Stomach smooth muscle (tissue), 2 donors: Measurements from ENCODE around the gene CD82.
"Not testable (repeated sequence)": the region's sequence is repeated elsewhere in the genome, so short reads cannot be mapped to it uniquely, and the experiment has no call there.

Experiments used
- H3K27ac ChIP-seq: one replicate; pipeline ENCODE4 v1.7.0; 2013; ENCODE audit warnings: mild to moderate bottlenecking, low read length, inconsistent platforms
- H3K27me3 ChIP-seq, 2 donors: one replicate each; pipeline ENCODE4 v1.7.0; 2013; ENCODE audit warnings: low read length in 2 of 2; ENCODE audit not compliant: insufficient read depth in 2 of 2, control insufficient read depth in 1 of 2
- H3K36me3 ChIP-seq, 2 donors: one replicate each; pipeline ENCODE4 v1.7.0; 2013; ENCODE audit warnings: low read length in 2 of 2; ENCODE audit not compliant: control insufficient read depth in 2 of 2, insufficient read depth in 2 of 2
- H3K4me1 ChIP-seq: one replicate; pipeline ENCODE4 v1.7.0; 2013; ENCODE audit warnings: low read length; ENCODE audit not compliant: control insufficient read depth, insufficient read depth
- H3K4me3 ChIP-seq, 2 donors: one replicate each; pipeline ENCODE4 v1.7.0; 2013; ENCODE audit warnings: low read length in 2 of 2
- H3K9ac ChIP-seq, 2 donors: one replicate each; pipeline ENCODE4 v1.7.0; 2013; ENCODE audit warnings: low read length in 2 of 2, mild to moderate bottlenecking in 1 of 2
- H3K9me3 ChIP-seq, 2 donors: one replicate each; pipeline ENCODE4 v1.7.0; 2013; ENCODE audit warnings: low read length in 2 of 2; ENCODE audit not compliant: control insufficient read depth in 2 of 2
- donor health status: healthy.
- donor health status: Pancreatic carcinoma.

The CD82 gene

DNA sequence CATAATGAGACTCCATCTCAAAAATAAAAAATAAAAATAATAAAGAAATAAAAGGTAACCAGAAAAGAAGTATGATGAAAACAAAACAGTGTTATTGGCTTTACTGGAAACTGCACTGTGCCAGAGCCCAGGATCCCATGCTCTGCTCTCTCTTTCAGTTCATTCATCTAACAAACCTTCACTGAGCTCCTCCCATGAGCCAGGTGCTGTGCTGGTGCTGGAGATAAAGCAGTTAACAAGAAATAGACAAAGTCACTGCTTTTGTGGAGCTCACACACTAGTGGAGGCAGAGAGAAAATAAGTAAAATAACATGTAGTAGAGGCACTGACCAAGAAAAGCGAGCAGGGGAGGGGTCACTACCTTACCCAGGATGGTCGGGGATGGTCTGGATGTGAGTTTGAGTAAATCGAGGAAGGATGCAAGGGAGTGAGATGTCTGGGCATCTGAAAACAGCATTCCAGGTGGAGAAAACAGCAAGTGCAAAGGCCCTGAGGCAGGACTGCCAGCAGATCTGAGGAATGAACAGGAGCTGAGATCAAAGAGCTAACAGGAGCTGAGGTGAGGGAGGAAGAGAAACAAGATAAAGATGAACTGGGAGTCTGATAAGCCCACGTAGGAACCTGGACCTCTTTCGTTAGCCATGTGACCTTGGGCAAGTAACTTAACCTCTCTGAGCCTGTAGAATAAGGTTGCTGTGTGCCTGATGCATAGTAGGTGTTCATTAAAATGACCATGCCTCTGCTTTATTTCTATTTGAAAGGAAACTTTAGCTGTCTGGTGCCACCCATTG, 31.3 kb upstream of the CD82 start:
- Histone ChIP-seq H3K36me3 (no peaks in the 10 kb centered on the region), H3K9ac (no peak overlapping the region), H3K9me3 (no peaks in the 10 kb centered on the region), H3K4me3 (no peak overlapping the region), H3K27ac (no peak overlapping the region), H3K4me1 (peaks cover 7% of the 10 kb centered on the region), H3K27me3 (peaks cover 4 to 8% of the 10 kb centered on the region in 2 donors)

DNA sequence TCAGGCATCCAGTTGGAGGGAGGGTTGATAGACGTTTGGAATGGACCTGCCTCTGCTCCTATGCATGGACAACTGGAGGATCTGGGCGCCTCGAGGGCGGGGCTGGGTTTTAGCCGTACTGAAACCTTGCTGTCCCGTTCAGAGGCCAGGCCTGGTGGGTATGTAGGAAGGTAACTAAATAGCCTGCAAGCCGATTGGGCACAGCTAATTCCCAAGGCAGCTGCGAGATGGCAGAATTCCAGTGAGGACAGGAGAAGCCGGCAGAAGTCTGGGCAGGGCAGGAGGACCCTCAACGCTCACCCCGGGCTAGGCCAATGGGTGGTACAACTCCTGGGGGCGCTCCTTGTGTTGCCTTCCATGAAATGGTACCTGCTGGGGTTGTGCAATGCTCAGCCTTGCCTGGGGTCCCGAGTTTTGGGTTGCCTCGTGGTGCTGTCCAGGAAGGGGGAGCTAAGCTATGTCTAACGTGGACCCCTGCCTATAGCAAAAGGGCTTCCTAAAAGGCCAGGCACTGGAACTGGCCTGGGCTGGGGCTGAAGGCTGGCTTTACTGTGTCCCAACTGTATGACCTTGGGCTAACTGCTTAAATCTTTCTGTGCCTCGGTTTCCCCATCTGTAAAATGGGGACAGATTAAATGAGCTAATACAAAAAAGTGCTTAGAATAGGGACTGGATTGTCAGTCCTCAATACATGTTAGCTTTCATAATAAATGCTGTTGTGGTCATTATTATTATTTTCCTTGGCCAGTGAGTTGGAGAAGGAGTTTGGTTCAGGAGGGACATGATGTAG, 30.1 kb upstream of the CD82 start:
- Histone ChIP-seq H3K36me3 (no peaks in the 10 kb centered on the region), H3K4me1 (peaks cover 7% of the 10 kb centered on the region), H3K4me3 (no peak overlapping the region), H3K27ac (no peak overlapping the region), H3K9me3 (no peaks in the 10 kb centered on the region), H3K9ac (no peak overlapping the region), H3K27me3 (peaks cover 4 to 8% of the 10 kb centered on the region in 2 donors)

DNA sequence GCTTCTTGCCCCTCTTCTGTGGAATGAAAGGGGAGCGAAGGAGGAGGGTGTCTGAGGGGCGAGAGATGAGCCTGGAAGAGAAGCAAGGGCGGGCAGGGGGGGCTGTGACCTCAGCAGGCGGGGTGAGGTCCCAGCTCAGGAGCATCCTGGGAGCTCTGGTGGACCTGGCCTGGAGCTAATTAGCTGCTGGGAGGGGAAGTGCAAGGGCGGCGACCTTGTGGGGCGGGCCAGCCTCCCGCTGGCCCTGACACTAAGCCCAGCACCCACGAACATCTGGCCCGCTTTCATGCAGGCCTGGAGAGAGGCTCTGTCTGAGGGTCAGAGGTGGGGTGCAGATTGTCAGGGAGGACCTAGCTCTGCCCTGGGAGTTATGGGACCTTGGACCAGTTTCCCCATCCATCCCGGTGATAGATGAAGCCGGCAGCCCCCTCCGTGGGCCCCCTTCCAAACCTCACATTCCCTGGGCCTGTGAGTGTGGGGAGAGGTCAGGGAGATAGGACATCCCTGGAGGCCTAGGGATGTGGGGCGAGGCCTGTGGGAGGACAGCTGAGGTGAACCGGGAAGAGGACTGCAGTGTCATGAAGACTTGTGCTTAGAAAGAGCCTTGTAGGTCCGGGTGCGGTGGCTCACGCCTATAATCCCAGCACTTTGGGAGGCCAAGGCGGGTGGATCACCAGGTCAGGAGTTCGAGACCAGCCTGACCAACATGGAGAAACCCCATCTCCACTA, 28.5 kb upstream of the CD82 start:
- no peak overlapping the region for H3K9ac ChIP-seq
- no peak overlapping the region for H3K27ac ChIP-seq

DNA sequence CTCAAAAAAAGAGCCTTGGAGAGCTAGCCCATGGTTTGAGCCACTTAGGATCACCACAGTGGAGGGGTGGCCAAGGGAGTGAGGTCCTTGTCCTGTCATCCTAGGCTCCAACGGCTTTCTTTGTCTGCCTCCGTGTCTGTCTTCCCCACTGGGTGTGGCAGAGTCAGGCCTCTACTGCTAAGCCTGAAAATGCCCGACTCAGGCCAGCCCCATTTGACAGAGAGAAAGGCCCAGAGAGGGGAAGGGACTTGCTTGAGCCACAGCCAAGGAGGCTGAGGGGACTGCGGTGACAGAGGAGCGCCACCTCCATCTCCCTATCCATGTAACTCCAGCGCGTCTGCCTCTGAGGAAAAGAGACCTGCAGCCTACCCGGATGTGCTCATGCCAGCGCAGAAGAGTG, 27.8 kb upstream of the CD82 start:
- Histone ChIP-seq H3K4me3 (no peak overlapping the region), H3K9me3 (no peaks in the 10 kb centered on the region), H3K27me3 (peaks cover 4 to 8% of the 10 kb centered on the region in 2 donors), H3K27ac (no peak overlapping the region), H3K4me1 (peaks cover 7% of the 10 kb centered on the region), H3K36me3 (no peaks in the 10 kb centered on the region), H3K9ac (no peak overlapping the region)

More for the DNA sequence above, 28.5 kb upstream of the CD82 start:
- no peak overlapping the region for H3K4me3 ChIP-seq
- H3K4me1 ChIP-seq: peaks cover 7% of the 10 kb centered on the region
- H3K9me3 ChIP-seq: no peaks in the 10 kb centered on the region
- H3K27me3 ChIP-seq: peaks cover 4 to 8% of the 10 kb centered on the region in 2 donors
- H3K36me3 ChIP-seq: no peaks in the 10 kb centered on the region

DNA sequence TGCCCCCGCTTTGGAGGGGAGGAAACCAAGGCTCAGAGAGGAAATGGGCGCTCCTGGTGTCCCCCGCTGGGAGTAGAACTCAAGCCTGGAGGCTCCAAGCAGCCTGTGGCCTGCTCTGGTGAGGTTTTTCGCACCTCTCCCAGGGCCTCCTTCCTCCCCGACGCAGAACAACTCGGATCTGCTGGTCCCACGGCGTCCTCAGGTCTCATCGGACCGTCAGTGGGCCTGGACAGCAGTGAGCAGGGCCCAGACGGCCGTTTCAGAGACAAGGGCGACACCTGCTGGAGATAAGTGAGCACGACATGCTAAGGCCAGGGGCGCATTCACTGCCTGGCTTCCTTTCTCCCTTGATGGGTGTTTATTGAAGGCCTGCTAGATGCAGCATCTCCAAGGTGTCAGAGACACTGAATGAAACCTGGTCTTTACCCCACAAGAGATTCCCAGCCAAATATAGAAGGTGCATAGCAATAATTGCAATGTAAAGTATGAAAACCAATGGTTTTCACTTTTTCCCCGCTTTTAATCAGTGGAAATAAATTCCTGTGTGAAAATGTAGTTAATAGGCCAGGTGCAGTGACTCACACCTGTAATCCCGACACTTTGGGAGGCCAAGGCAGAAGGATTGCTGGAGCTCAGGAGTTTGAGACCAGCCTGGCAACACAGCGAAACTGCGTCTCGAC, 26.9 kb upstream of the CD82 start:
- no peaks in the 10 kb centered on the region for H3K9me3 ChIP-seq
- no peak overlapping the region for H3K27ac ChIP-seq
- H3K27me3 ChIP-seq: peaks cover 4 to 8% of the 10 kb centered on the region in 2 donors
- no peaks in the 10 kb centered on the region for H3K36me3 ChIP-seq
- H3K4me3 ChIP-seq: peak overlapping the region in 1 of 2 donors; percentile 40
- peaks cover 7% of the 10 kb centered on the region for H3K4me1 ChIP-seq
- H3K9ac ChIP-seq: peak overlapping the region in 1 of 2 donors; percentile 62

DNA sequence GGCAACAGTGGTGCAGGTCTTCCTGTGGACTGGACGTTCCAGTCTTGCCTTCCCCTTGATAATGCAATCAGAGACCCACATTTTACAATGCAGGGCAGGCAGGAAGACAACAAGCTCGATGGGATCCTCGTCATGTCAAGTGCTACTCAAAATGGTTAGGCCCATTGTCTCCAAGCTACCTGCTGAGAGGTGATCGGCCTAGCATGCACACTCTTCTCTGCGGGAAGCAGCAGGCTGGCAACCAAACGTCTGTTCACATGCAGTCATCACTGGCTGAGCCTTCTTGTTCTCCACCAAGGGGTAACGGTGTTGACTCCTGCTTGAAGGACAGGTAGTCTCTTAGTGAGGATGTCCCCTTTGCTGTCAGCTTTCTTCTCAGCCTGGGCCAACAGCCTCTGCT, 25.5 kb upstream of the CD82 start:
- H3K4me1 ChIP-seq: peaks cover 7% of the 10 kb centered on the region
- H3K4me3 ChIP-seq: no peak overlapping the region
- H3K9ac ChIP-seq: no peak overlapping the region
- peaks cover 4 to 8% of the 10 kb centered on the region in 2 donors for H3K27me3 ChIP-seq
- H3K9me3 ChIP-seq: no peaks in the 10 kb centered on the region
- H3K27ac ChIP-seq: no peak overlapping the region
- no peaks in the 10 kb centered on the region for H3K36me3 ChIP-seq

DNA sequence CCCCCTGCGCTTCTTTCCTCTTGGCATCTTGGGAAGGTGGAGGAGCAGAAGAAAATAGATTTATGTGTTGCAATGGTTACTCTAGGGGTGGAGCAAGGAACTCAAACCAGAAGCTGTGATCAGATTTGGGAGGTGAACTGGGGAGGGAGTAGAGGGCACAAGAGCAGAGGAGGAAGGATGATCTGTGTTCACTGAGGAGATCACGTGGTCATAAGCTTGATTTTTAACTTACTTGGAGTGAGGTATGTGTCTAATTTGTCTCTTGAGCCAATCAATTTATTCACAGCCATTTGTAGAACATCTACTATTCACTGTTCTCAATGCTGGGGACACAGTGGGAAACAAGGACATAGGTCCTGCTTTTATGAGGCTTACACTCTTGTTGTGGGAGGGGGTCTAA, 24.8 kb upstream of the CD82 start:
- H3K36me3 ChIP-seq: no peaks in the 10 kb centered on the region
- H3K9me3 ChIP-seq: no peaks in the 10 kb centered on the region
- H3K9ac ChIP-seq: no peak overlapping the region
- peaks cover 4 to 8% of the 10 kb centered on the region in 2 donors for H3K27me3 ChIP-seq
- no peak overlapping the region for H3K4me3 ChIP-seq
- H3K27ac ChIP-seq: no peak overlapping the region
- peaks cover 7% of the 10 kb centered on the region for H3K4me1 ChIP-seq

DNA sequence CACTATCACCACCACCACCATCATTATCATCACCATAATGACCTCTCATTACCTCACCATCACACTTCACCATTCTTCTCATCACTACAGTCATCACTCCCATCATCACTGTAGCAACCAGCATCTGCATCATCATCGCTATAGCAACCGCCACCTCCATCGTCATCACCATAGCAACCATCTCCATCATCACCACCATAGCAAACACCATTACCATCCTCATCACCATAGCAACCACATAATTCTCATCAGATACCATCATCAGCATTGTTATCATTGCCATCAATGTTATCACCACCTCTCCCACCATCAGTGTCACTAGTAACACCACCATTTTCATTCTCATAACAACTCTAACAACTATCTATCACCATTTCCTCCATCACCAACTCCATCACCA, 23.1 kb upstream of the CD82 start:
- Histone ChIP-seq H3K4me1 (peaks cover 7% of the 10 kb centered on the region), H3K27ac (no peak overlapping the region), H3K9me3 (no peaks in the 10 kb centered on the region), H3K27me3 (peaks cover 4 to 8% of the 10 kb centered on the region in 2 donors), H3K36me3 (no peaks in the 10 kb centered on the region), H3K4me3 (no peak overlapping the region), H3K9ac (no peak overlapping the region)

DNA sequence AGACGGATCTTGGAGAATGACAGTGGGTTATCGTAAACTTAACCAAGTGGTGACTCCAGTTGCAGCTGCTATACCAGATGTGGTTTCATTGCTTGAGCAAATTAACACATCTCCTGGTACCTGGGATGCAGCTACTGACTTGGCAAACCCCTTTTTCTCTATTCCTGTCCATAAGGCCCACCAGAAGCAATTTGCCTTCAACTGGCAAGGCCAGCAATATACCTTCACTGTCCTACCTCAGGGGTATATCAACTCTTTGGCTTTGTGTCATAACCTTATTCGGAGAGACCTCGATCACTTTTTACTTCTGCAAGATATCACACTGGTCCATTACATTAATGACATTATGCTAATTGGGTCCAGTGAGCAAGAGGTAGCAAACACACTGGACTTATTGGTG, 18.5 kb upstream of the CD82 start:
- H3K27me3 ChIP-seq, H3K9me3 ChIP-seq, H3K36me3 ChIP-seq, H3K9ac ChIP-seq, H3K4me1 ChIP-seq, H3K4me3 ChIP-seq, H3K27ac ChIP-seq: not testable (repeated sequence)

DNA sequence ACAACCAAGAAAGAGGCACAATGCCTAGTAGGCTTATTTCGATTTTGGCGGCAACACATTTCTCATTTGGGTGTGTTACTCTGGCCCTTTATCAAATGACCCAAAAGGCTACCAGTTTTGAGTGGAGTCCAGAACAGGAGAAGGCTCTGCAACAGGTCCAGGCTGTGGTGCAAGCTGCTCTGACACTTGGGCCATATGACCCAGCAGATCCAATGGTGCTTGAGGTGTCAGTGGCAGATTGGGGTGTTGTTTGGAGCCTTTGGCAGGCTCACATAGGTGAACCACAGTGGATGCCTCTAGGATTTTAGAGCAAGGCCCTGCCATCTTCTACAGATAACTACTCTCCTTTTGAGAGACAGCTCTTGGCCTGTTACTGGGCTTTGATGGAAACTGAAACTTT, 17.9 kb upstream of the CD82 start:
- H3K9ac ChIP-seq, H3K4me1 ChIP-seq, H3K9me3 ChIP-seq, H3K36me3 ChIP-seq, H3K27me3 ChIP-seq, H3K27ac ChIP-seq, H3K4me3 ChIP-seq: not testable (repeated sequence)
